ENCODE measurements around the gene FAM227B. TPM values are rescaled to one million over a fixed set of nuclear protein-coding genes. Genes with fewer than 3 reads are reported as not detected.
"Not testable (repeated sequence)": the region's sequence is repeated elsewhere in the genome, so short reads cannot be mapped to it uniquely, and the experiment has no call there.

FAM227B gene
- total and polyA plus RNA-seq, 3 donors from 2014 or later, result 19.0 to 36.4 (median 28.3) TPM

- DNase-seq, result no peak
- Histone ChIP-seq H3K4me3 (no peak overlapping the region), H3K27me3 (no peaks in the 10 kb centered on the region), H3K9me3 (no peaks in the 10 kb centered on the region), H3K27ac (no peak overlapping the region), H3K36me3 (ENCODE audit: low read depth, missing control alignments) (no peaks in the 10 kb centered on the region), H3K4me1 (no peaks in the 10 kb centered on the region)
- intact Hi-C loops (cut with DNase I; ENCODE audit: low total_unique reads), result no loop called here
- 98 to 100% methylated on average over 2 of the region's 2 CpGs for WGBS, 2 donors
- TF ChIP-seq POLR2A (IDR thresholded peaks at IDR 0.05) (no peak), CTCF (IDR thresholded peaks at IDR 0.05) (no peak)
Observed at GRCh38 chr15:49605588-49605987, 15.0 kb downstream of the FAM227B start.

- Histone ChIP-seq H3K27ac (no peak overlapping the region), H3K4me3 (no peak overlapping the region), H3K9me3 (no peaks in the 10 kb centered on the region), H3K36me3 (ENCODE audit: low read depth, missing control alignments) (no peaks in the 10 kb centered on the region), H3K27me3 (no peaks in the 10 kb centered on the region), H3K4me1 (no peaks in the 10 kb centered on the region)
- DNase-seq, result no peak
- intact Hi-C loops (cut with DNase I; ENCODE audit: low total_unique reads), result no loop called here
- 98 to 100% methylated on average over 1 to 2 of the region's 2 CpGs for WGBS, 2 donors
- TF ChIP-seq POLR2A (IDR thresholded peaks at IDR 0.05), result no peak
- TF ChIP-seq CTCF (IDR thresholded peaks at IDR 0.05), result no peak
Observed at GRCh38 chr15:49604625-49605409, 15.8 kb downstream of the FAM227B start.

- 95% methylated on average over 7 to 12 of the region's 12 CpGs for WGBS, 2 donors
- not testable (repeated sequence) for DNase-seq
Observed at GRCh38 chr15:49592829-49593316, 27.7 kb downstream of the FAM227B start.

GRCh38 chr15:49589030-49589429 lies 31.6 kb downstream of the FAM227B start:
- Histone ChIP-seq H3K4me1 (no peaks in the 10 kb centered on the region), H3K27ac (no peak overlapping the region), H3K4me3 (no peak overlapping the region), H3K9me3 (no peaks in the 10 kb centered on the region), H3K27me3 (no peaks in the 10 kb centered on the region), H3K36me3 (ENCODE audit: low read depth, missing control alignments) (no peaks in the 10 kb centered on the region)
- intact Hi-C loops (cut with DNase I; ENCODE audit: low total_unique reads), result no loop called here
- TF ChIP-seq POLR2A (IDR thresholded peaks at IDR 0.05) (no peak), CTCF (IDR thresholded peaks at IDR 0.05) (no peak)
- DNase-seq, result no peak

More at GRCh38 chr15:49592829-49593316, 27.7 kb downstream of the FAM227B start:
- H3K9me3 ChIP-seq; H3K36me3 ChIP-seq (ENCODE audit: low read depth, missing control alignments); H3K4me1 ChIP-seq; intact Hi-C loops (cut with DNase I; ENCODE audit: low total_unique reads); H3K4me3 ChIP-seq; H3K27me3 ChIP-seq; H3K27ac ChIP-seq: not testable (repeated sequence)

- TF ChIP-seq CTCF (IDR thresholded peaks at IDR 0.05) (no peak), POLR2A (IDR thresholded peaks at IDR 0.05) (no peak)
- no peaks in the 10 kb centered on the region for H3K27me3 ChIP-seq
- no peak for DNase-seq
- H3K4me3 ChIP-seq, result no peak overlapping the region
- no peaks in the 10 kb centered on the region for H3K9me3 ChIP-seq
- intact Hi-C loops (cut with DNase I; ENCODE audit: low total_unique reads), result no loop called here
- H3K27ac ChIP-seq, result no peak overlapping the region
- H3K36me3 ChIP-seq (ENCODE audit: low read depth, missing control alignments), result no peaks in the 10 kb centered on the region
- no peaks in the 10 kb centered on the region for H3K4me1 ChIP-seq
- 91 to 94% methylated on average over 1 of the region's 1 CpG for WGBS, 2 donors
Observed at GRCh38 chr15:49573421-49573820, 47.2 kb downstream of the FAM227B start.

Data from testis (tissue), 3 donors.